ACHN (cell line): ENCODE results near the gene LIMD2.
"Not testable (repeated sequence)": the region's sequence is repeated elsewhere in the genome, so short reads cannot be mapped to it uniquely, and the experiment has no call there.

ENCODE experiments used
- DNase-seq: peaks from one replicate; pipeline ENCODE4 v3.0.0-alpha.2; 2015
- in situ Hi-C: cut with HindIII; loops from 2 replicates; pipeline ENCODE4 v1.10.0; 2017; ENCODE audit warnings: low sequenced_read_pairs, low pct_ligation_motif_present, low pct_unique_long_range_greater_than_20kb

LIMD2 gene

GRCh38 chr17:63699638-63700527 is at the start of gene LIMD2:
Gene LIMD2, minus strand, starts transcription at chr17:63700125. Its CDS starts 827 bp downstream, at chr17:63699298.
- in situ Hi-C loops, result no loop called here
- peak; percentile 48 for DNase-seq

- peak; percentile 99 for DNase-seq
- in situ Hi-C loops, result no loop called here
These were observed 41.7 kb upstream of the LIMD2 start, which contains the start of gene STRADA for GRCh38 chr17:63741408-63742173. Gene STRADA, minus strand, starts transcription at chr17:63741799. Its CDS starts 13,430 bp downstream, at chr17:63728369.

- in situ Hi-C loops, result no loop called here
- no peak for DNase-seq
These were observed 41.1 kb upstream of the LIMD2 start for GRCh38 chr17:63741143-63741407.

GRCh38 chr17:63740464-63741142 is 40.7 kb upstream of the LIMD2 start:
- peak; percentile 11 for DNase-seq
- in situ Hi-C loops, result no loop called here

GRCh38 chr17:63735691-63736090 is 35.8 kb upstream of the LIMD2 start:
- DNase-seq, result no peak
- in situ Hi-C loops, result no loop called here

- no peak for DNase-seq
- in situ Hi-C loops, result no loop called here
These were observed 22.5 kb upstream of the LIMD2 start for GRCh38 chr17:63722403-63722802.

GRCh38 chr17:63720194-63720593 is 20.3 kb upstream of the LIMD2 start:
- DNase-seq, in situ Hi-C loops: not testable (repeated sequence)

GRCh38 chr17:63718988-63719387 is 19.1 kb upstream of the LIMD2 start:
- in situ Hi-C loops, result no loop called here

GRCh38 chr17:63716426-63716825 is 16.5 kb upstream of the LIMD2 start:
- no peak for DNase-seq
- in situ Hi-C loops, result no loop called here

More at GRCh38 chr17:63718988-63719387, 19.1 kb upstream of the LIMD2 start:
- no peak for DNase-seq

- no peak for DNase-seq
- in situ Hi-C loops, result no loop called here
These were observed 14.8 kb upstream of the LIMD2 start for GRCh38 chr17:63714550-63715277.

GRCh38 chr17:63709110-63709509 is 9.2 kb upstream of the LIMD2 start:
- in situ Hi-C loops, result no loop called here
- DNase-seq, result no peak

GRCh38 chr17:63707151-63707550 is 7.2 kb upstream of the LIMD2 start:
- DNase-seq, result no peak
- in situ Hi-C loops, result no loop called here

- in situ Hi-C loops, result no loop called here
- DNase-seq, result no peak
These were observed 6.6 kb upstream of the LIMD2 start for GRCh38 chr17:63706336-63707082.

- in situ Hi-C loops, result no loop called here
These were observed 5.7 kb upstream of the LIMD2 start for GRCh38 chr17:63705657-63706056.

GRCh38 chr17:63704836-63705235 is 4.9 kb upstream of the LIMD2 start:
- in situ Hi-C loops, result no loop called here
- no peak for DNase-seq

More at GRCh38 chr17:63705657-63706056, 5.7 kb upstream of the LIMD2 start:
- no peak for DNase-seq

GRCh38 chr17:63704259-63704576 is 4.3 kb upstream of the LIMD2 start:
- in situ Hi-C loops, result no loop called here
- no peak for DNase-seq

GRCh38 chr17:63703556-63704258 is 3.8 kb upstream of the LIMD2 start:
- in situ Hi-C loops, result no loop called here
- no peak for DNase-seq
